Stimulated activated CD8-positive, alpha-beta memory T cell treated with anti-CD3 and anti-CD28 coated beads, Interleukin-15, amount 100 ng/mL, for 4 hours (primary cell): ENCODE results near the gene ZNF117.
A peak's percentile ranks its signal among the peaks of the same experiment; 100 is the strongest.
"Not testable (repeated sequence)": the region's sequence is repeated elsewhere in the genome, so short reads cannot be mapped to it uniquely, and the experiment has no call there.

ENCODE experiments used
- DNase-seq, 2 donors: peaks; one replicate each; pipeline ENCODE4 v3.0.0-alpha.2; 2020; ENCODE audit warnings: low read depth in 2 of 2

ZNF117 gene

DNA sequence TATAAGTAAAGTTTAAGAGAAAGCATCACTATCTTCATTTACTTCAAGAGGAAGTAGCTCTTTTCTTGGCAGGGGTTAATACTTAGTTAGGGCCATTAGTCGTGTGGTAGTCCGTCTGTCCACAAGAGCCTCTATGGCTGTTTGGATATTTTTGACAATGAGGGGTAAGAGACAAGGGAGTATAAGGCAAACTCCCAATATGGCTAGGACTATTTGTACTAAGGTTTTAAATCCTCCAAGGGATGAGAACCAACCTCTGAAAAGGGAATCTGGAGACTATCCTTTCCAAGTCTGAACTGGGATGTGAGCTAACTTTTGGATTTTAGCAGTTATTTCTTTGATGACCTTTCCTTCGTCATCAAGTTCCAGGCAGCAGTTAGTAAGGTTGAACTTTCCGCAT lies at the start of gene ZNF117:
Gene ZNF117, minus strand, starts transcription at position 101 of the 400 bp plus-strand sequence.
- DNase-seq: no peak

DNA sequence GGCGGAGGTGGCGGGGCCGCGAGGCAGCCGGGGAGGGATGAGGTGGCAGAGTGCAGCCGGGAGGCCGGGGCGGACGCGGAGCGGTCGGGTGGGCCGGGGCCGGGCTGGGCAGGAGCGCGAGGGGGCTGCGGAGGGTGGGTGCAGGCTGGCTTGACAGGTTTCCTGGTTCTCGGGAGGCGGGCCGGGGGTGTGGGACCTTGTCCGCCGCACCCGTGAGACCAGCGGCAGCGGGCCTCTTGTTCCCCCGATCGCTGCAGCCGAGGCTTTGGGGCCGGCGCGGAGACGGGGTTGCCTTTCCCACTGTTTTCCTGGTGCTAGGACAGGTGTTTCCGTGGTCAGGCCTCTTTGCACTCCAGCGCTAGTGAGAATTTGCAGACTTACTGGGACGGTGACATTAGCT lies 47.9 kb upstream of the ZNF117 start:
- DNase-seq: not testable (repeated sequence)

DNA sequence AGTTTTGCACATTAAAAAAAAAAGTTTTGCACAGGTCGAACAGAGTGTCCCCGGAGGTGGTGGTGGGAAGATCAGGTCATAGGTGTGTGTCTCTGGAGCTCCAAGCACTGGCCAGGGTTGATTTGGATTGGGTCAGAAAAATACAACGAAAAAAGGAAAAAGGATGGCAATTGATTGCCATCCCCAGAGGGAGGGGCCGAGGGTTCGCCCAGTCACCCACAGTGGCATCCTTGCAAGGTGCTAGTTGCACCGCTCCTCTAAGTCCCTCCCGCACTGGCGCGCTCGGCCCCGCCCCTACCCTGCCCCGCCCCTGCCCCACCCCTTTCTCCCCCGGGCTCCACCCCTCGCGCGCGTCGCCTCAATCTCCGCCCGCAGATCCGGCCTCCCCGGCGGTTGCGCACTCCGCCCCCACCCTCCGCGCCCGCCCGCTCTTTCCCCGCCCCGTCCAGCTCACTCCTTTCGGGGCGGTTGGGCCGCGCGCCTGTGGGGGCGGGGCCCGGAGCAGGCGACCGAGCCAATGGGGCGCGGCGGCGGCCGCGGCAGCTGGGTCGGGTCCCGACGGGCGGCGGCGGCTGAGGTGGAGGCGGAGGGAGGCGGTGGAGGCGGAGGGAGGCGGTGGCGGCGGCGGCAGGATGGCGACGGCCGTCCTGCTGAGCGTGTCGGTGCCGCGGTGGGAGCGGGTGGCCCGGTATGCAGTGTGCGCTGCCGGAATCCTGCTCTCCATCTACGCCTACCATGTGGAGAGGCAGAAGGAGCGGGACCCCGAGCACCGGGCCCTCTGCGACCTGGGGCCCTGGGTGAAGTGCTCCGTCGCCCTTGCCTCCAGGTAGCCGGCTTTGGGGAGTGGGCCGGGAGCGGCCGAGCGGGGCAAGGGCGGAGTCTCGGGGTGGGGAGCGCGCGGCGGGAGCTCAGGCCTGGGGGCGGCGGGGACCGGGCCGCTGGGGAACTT lies 47.2 kb upstream of the ZNF117 start:
- DNase-seq: peak; percentile 82 to 93

DNA sequence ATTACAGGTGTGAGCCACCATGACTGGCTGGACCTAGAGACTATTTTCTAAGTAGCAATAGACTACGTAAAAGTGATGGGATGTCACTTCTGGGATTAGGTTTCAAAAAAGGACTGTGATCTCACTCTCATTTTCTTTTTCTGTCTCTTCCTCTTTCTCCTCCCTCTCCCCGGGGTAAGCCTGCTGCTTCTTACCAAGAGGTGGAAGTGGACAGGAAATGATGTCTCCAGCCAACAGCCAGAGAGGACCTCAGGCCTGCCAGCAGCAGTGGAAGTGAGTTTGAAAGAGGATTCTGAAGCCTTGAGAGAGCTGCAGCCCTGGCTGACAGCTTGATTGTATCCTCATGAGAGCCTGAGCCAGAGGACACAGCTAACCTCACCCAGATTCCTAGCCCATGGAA lies 45.7 kb upstream of the ZNF117 start:
- not testable (repeated sequence) for DNase-seq

DNA sequence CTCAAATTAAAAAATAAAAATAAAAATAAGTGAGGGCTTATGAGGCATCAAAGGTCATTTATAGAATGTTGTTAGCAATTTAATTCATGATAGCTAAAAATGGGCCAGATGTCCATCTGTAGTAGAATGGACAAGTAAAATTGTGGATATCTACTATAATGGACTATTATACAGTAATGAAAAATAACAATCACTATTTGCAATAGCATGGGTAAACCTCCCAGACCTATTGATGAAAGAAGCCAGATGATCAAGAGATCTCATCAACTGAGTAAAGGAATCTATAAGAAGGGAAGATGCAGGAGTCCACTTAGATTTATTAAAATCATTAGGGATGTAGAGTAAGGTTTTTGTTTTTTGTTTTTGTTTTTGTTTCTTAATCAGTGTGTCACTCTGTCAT lies 44.6 kb upstream of the ZNF117 start:
- not testable (repeated sequence) for DNase-seq

DNA sequence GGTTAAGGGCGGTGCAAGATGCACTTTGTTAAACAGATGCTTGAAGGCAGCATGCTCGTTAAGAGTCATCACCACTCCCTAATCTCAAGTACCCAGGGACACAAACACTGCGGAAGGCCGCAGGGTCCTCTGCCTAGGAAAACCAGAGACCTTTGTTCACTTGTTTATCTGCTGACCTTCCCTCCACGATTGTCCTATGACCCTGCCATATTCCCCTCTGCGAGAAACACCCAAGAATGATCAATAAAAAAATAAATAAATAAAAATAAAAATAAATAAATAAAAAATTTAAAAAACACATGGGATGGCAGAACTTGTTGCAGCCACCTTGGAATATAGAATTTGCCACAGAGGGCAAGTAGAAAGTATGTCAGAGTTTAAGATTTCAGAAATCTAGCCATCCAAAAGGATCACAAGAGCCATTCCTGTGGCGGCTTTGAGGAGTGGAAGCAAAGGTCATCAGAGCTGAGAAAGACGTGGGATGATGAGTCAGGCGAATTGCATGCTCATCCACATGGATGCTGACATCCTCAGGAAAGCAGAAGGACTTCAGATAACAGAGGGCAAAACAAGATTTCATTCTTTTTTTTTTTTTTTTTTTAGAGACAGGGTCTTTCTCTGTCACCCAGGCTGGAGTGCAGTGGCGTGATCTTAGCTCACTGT lies 43.4 kb upstream of the ZNF117 start:
- not testable (repeated sequence) for DNase-seq

DNA sequence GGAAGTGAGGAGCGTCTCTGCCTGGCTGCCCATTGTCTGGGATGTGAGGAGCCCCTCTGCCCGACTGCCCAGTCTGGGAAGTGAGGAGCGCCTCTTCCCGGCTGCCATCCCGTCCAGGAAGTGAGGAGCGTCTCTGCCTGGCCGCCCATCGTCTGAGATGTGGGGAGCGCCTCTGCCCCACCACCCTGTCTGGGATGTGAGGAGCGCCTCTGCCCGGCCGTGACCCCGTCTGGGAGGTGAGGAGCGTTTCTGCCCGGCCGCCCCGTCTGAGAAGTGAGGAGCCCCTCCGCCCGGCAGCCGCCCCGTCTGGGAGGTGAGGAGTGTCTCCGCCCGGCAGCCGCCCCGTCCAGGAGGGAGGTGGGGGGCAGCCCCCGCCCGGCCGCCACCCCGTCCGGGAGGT lies 42.6 kb upstream of the ZNF117 start:
- not testable (repeated sequence) for DNase-seq

DNA sequence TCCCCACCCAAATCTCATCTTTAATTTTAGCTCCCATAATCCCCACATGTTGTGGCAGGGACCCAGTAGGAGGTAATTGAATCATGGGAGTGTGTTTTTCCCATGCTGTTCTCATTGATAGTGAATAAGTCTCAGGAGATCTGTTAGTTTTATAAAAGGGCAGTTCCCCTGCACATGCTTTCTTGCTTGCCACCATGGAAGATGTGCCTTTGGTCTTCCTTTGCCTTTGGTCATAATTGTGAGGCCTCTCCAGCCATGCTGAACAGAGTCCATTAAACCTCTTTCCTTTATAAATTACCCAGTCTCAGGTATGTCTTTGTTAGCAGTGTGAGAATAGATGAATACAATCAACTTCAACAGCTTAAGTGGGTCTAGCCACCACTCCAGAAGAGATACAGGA lies 34.2 kb upstream of the ZNF117 start:
- not testable (repeated sequence) for DNase-seq

DNA sequence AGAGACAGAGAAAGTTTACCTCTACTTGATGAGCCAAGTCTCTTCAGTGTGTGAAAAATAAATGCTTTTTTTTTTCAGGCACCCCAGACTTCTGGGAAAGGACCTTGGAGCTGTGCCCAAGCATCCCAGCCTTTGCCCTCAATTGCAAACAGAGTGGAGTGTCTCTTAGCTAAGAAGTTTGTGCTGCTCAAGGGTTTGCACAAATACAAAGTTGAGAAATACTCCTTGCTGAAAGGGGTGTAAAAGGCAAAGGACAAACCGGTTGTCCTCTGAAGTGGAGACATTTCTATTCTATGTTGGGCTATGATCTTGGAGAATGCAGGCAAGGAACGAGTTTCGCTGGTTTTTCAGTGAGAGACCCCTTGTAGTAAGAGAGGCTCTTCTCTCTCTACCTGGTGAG lies 30.1 kb upstream of the ZNF117 start:
- DNase-seq: not testable (repeated sequence)

DNA sequence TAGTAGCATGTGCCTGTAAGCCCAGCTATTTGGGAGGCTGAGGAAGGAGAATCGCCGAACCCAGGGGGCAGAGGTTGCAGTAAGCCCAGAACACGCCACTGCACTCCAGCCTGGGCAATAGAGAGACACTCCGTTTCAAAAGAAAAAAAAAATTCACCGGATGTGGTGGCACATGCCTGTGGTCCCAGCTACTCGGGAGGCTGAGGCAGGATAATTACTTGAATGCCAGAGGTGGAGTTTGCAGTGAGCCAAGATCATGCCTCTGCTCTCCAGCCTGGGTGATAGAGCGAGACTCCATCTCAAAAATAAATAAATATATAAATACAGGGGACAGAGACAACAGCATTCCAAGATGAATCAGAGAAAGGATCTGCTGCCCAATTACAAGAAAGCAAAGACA lies 19.0 kb upstream of the ZNF117 start:
- DNase-seq: not testable (repeated sequence)

DNA sequence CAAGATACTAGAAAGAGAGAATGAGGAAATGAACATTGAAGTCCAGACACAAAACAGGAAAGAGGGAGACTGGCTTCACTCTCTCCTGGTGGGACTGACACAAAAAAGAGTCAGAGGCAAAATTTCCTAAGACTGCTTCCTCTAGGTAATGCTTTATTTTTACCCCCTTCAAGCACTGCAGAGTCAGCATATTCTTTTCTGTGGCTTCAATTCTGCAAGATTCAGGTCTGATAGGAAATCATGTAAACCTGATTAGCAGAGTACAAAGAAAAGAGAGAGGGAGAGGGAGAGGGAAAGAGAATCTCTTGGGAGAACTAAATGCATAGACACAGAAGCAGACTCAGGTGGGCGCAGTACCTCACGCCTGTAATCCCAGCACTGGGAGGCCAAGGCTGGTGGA lies 18.6 kb upstream of the ZNF117 start:
- not testable (repeated sequence) for DNase-seq

DNA sequence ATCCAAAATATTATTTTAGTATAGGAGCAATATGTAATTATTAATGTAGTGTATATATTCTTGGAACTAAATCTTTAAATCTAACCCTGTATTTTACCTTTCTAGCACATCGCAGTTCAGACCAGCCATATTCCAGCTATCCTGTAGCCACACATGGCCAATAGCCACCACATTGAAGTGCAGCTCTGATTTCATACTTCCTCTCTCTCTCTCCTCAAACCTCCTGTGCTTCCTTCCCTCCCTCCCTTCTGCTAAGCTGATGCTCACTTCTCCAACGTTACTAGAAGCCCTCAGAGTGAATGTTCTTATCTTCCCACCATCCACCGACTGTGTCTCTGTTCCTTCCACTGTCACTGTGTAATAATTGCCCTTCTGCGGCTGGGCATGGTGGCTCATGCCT lies 16.2 kb upstream of the ZNF117 start:
- DNase-seq: not testable (repeated sequence)

DNA sequence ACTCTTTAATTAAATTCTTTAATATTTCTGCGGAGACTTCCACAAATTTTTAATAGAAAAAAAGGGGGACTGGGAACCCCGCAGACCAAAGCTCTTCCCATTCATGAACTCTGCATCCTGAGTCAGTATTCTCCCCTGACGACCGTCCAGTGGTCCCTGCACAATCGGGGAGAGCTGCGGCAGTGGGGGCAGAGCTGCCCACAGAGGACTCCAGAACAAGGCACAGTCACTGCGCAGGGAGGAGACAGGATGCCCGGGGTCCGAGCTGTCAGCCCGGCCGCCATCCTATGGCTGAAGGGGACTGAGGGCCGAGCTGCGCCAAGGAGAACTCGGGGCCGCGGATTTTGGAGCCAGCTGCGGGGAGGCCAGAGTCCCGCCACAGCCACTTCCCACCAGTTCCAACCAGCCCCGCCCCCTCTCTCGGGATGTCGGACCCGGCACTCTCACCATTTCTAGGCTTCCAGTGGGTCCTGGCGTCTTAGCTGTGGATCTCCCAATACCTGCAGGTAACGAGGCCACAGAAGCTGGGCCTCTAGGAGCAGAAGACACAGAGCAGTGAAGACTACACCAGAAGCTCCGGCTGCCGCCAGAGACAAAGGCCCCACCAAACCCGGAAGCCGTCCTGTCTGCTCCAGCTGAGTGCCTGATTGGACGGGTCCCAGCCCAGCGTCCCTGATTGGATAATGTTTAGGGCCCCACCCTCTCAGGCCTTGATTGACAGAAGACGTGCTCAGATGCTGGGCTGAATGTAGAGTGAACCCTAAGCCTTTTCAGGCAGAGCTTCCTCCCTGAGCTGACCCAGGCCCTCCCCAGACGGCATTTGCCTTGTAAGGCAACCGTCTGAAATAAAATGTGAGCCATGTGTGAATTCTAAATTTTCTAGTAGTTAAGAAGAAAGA lies 15.5 kb upstream of the ZNF117 start, which contains the start of gene ERV3-1:
Gene ERV3-1, minus strand, starts transcription at position 594 of the 899 bp plus-strand sequence. CDS start 13,661 bp downstream, outside the sequence.
- DNase-seq: peak; percentile 79 to 90

DNA sequence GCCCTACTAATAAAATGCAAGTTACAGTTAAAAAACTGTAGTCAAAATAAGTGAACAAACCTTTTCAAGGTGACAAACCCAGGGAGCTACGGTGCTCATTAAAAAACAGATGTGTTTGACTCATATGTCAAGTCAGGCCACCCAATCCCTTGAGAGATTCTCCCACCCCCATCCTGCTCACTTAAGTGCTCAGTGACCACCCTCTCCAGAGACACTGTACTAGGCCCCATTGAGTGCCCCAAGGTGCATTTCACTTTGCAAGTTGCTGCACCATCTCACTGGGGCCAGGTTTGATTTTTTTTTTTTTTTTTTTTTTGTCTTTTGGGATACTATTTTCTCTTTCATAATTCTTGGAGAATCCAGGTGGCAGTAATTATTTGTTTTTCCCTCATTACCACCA lies 13.7 kb upstream of the ZNF117 start:
- no peak for DNase-seq

DNA sequence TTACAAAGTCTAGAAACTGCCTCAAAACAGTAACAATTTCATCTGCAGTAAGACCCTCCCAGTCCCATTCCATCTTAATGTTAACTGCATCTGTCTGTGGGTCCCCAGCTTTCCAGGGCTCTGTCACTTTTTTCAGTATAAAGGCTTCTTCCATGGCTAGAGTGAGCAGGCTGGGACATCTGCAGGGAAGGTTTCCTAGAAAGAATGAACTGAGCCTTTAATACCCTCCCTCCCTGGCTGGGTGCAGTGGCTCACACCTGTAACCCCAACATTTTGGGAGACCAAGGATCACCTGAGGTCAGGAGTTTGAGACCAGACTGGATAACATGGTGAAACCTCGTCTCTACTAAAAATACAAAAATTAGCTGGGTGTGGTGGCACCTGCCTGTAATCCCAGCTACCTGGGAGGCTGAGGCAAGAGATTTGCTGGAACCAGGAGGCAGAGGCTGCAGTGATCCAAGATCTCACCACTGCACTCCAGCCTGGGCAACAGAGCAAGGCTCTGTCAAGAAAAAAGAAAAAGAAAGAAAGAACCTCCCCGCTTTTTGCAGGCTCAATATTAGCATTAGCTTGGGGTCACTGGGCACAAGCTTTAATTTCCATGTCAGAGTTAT lies 12.2 kb upstream of the ZNF117 start:
- DNase-seq: no peak

DNA sequence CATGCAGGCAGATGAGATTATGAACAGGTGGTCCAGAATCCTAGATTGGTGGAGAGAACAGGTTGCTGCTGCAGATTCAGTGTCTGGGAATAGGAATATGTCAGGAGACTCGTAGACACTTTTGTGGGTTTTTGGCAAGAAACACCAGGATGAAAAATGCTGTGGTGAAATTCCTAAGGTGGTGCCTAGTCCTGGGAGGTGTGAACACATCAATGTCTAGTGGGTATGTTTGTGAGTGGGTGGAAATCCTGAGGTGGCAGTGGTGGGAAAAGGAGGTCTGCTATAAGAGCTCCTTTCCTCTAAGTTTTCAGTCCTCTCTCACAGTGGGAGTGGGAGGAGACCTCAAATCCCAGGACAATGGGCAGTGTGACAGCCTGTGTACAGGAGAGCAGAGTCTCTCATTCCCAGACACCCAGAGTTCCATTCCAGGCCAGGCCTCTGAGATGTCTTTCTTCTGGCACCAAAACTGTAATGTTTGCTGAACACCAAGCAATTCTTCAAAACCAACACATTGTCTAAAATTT lies 10.5 kb upstream of the ZNF117 start:
- DNase-seq: no peak

DNA sequence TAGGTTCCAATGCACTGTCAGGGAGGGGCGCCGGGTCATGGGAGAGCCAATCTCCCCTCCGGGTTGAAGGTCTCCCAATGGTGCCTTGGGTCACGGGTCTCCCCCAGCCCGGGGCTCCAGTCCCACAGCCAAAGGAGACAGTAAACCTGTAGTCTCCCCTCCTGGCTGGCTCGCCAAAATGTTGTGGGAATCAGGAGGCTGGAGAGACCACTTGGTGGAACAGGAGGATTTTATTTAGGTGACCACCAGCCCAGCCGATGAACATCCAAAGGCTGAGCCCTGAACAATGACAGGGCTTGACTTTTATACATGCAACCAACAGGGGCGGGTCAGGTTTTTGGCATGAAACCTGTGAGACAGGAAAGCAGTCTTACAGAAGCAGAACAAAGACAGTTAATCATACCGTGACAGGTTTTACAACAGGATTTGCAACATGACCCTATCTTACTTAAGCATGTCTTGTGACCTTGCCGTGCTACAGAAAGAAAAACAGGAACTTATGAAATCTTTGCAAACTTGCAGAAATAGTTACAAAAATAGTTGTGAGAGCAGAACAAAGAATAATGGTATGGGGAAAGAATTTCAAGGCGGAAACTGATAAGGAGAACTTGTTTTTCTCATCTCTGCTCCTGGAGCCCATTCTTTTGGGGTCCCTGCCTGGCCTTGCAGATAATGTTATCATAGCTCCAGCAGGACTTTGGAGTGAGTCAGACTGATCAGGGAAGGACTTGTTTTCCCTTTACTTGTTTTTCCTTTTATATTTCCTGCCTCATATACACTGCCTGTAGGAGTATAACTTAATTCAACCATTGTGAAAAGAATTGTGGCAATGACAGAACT lies 8.5 kb upstream of the ZNF117 start:
- no peak for DNase-seq

DNA sequence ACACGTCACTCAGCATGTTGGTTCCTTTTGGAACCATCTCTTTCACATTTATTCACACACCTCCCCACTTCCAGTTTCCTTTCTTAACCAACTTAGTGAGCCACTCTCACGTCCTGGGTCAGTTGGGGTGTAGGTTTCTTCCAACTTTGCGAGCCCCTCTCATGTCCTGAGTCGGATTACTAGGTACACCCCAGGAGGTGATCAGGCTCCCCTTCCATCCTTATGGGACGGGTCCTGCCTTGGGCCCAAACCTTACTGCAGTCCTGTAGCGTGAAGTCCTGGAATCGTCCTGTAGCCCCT lies 8.0 kb upstream of the ZNF117 start:
- no peak for DNase-seq

DNA sequence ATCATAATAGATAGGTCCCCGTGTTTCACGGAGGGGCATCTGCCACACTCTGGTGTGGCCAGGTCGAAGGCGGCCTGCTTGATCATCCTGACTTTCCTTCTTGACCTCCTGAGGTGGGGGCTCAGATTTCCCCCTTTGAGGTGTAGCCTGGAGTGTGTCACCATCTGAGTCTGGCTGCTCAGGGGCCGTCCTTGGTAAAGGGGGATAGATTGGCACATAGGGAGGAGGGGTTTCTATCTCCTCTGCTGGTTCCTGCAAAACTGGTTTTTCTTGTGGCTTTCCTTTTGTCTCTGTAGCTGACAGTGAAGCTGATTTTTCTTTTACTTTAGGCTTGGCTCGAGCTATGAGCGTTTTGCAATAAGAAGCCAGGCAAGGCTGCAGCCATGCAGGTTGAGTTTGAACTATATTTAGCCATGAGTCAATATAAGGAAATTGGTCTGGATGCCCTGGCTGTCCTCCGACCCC lies 7.1 kb upstream of the ZNF117 start:
- no peak for DNase-seq
